DND-41 (cell line): Measurements from ENCODE around the gene GLT6D1.

Experiments
- ATAC-seq: fragments of 200-7000 bp; cut with Tn5 transposase; 3 replicates; pipeline ENCODE4 v1.9.1; 2021; ENCODE audit warnings: low read depth; ENCODE audit not compliant: insufficient read depth
- DNase-seq: peaks from one replicate; pipeline ENCODE4 v3.0.0-alpha.2; 2020
- H2AFZ ChIP-seq: 2 replicates; pipeline ENCODE4 v1.6.0; 2012; ENCODE audit warnings: low read depth, low read length
- H3K27ac ChIP-seq: 2 replicates; pipeline ENCODE4 v1.5.1; 2012; ENCODE audit warnings: low read length, inconsistent platforms
- H3K27me3 ChIP-seq: fragments of 200-600 bp; sonication (generic); 2 replicates; pipeline ENCODE4 v1.6.0; 2012; ENCODE audit warnings: low read length, mild to moderate bottlenecking, inconsistent platforms; ENCODE audit not compliant: insufficient read depth, poor library complexity
- H3K36me3 ChIP-seq: 2 replicates; pipeline ENCODE4 v1.5.1; 2012; ENCODE audit warnings: low read length, inconsistent platforms; ENCODE audit not compliant: insufficient read depth
- H3K4me1 ChIP-seq: 2 replicates; pipeline ENCODE4 v1.5.1; 2012; ENCODE audit warnings: mild to moderate bottlenecking, low read length; ENCODE audit not compliant: insufficient read depth
- H3K4me2 ChIP-seq: 2 replicates; pipeline ENCODE4 v1.6.0; 2012; ENCODE audit warnings: mild to moderate bottlenecking, moderate library complexity, low read length, inconsistent platforms; ENCODE audit not compliant: insufficient read depth
- H3K4me3 ChIP-seq, 2 experiments: fragments of 200-600 bp in 1 of 2; shearing (Covaris generic) in 1 of 2; 2 replicates each; pipeline ENCODE4 v1.5.1; 2012 to 2016; ENCODE audit warnings: inconsistent platforms in 2 of 2, low read length in 2 of 2, mild to moderate bottlenecking in 2 of 2, low read depth in 1 of 2, moderate library complexity in 1 of 2
- H3K79me2 ChIP-seq: 2 replicates; pipeline ENCODE4 v1.6.0; 2012; ENCODE audit warnings: low read length, inconsistent platforms; ENCODE audit not compliant: insufficient read depth
- H3K9ac ChIP-seq: 2 replicates; pipeline ENCODE4 v1.6.0; 2012; ENCODE audit warnings: low read depth, mild to moderate bottlenecking, inconsistent platforms, low read length, moderate library complexity
- H3K9me3 ChIP-seq: 2 replicates; pipeline ENCODE4 v1.5.1; 2012; ENCODE audit warnings: low read length, moderate library complexity, mild to moderate bottlenecking, inconsistent platforms; ENCODE audit not compliant: insufficient read depth, severe bottlenecking
- H4K20me1 ChIP-seq: 2 replicates; pipeline ENCODE4 v1.6.0; 2012; ENCODE audit warnings: low read length; ENCODE audit not compliant: insufficient read depth
- EZH2 ChIP-seq: IDR thresholded peaks from 3 replicates; pipeline ENCODE4 v1.6.1; 2012; ENCODE audit warnings: borderline replicate concordance, low read depth, mild to moderate bottlenecking, moderate library complexity, low read length, inconsistent platforms; ENCODE audit not compliant: severe bottlenecking
- TF ChIP-seq, protein P1 (sequence below): IDR thresholded peaks from 2 replicates; pipeline ENCODE4 v1.5.1; 2012; ENCODE audit warnings: borderline replicate concordance, low read length, moderate library complexity, mild to moderate bottlenecking; ENCODE audit not compliant: poor library complexity, severe bottlenecking; ENCODE audit errors: extremely low read depth

Gene GLT6D1

GRCh38 chr9:135607401-135608293 is 31.7 kb downstream of the GLT6D1 start:
- Histone ChIP-seq H3K4me3 (no peak overlapping the region), H3K27me3 (no peaks in the 10 kb centered on the region), H3K79me2 (no peaks in the 10 kb centered on the region), H3K9ac (no peak overlapping the region), H3K4me2 (no peak overlapping the region), H2AFZ (no peak overlapping the region), H3K9me3 (no peaks in the 10 kb centered on the region), H4K20me1 (no peaks in the 10 kb centered on the region), H3K4me1 (no peaks in the 10 kb centered on the region), H3K36me3 (no peaks in the 10 kb centered on the region), H3K27ac (no peak overlapping the region)
- ATAC-seq (no peak), DNase-seq (no peak)
- no peak for TF ChIP-seq EZH2
- TF ChIP-seq, protein P1, sequence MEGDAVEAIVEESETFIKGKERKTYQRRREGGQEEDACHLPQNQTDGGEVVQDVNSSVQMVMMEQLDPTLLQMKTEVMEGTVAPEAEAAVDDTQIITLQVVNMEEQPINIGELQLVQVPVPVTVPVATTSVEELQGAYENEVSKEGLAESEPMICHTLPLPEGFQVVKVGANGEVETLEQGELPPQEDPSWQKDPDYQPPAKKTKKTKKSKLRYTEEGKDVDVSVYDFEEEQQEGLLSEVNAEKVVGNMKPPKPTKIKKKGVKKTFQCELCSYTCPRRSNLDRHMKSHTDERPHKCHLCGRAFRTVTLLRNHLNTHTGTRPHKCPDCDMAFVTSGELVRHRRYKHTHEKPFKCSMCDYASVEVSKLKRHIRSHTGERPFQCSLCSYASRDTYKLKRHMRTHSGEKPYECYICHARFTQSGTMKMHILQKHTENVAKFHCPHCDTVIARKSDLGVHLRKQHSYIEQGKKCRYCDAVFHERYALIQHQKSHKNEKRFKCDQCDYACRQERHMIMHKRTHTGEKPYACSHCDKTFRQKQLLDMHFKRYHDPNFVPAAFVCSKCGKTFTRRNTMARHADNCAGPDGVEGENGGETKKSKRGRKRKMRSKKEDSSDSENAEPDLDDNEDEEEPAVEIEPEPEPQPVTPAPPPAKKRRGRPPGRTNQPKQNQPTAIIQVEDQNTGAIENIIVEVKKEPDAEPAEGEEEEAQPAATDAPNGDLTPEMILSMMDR, result no peak

GRCh38 chr9:135606885-135607259 is 32.5 kb downstream of the GLT6D1 start:
- TF ChIP-seq EZH2, result no peak
- H3K4me1 ChIP-seq, result no peaks in the 10 kb centered on the region
- no peak overlapping the region for H3K4me2 ChIP-seq
- no peak for ATAC-seq
- H3K9me3 ChIP-seq, result no peaks in the 10 kb centered on the region
- H3K27me3 ChIP-seq, result no peaks in the 10 kb centered on the region
- no peaks in the 10 kb centered on the region for H4K20me1 ChIP-seq
- H2AFZ ChIP-seq, result no peak overlapping the region
- H3K9ac ChIP-seq, result no peak overlapping the region
- no peaks in the 10 kb centered on the region for H3K36me3 ChIP-seq
- no peak overlapping the region for H3K27ac ChIP-seq
- no peak for DNase-seq
- H3K79me2 ChIP-seq, result no peaks in the 10 kb centered on the region
- H3K4me3 ChIP-seq, result no peak overlapping the region

GRCh38 chr9:135605238-135605781 is 34.0 kb downstream of the GLT6D1 start:
- no peaks in the 10 kb centered on the region for H3K36me3 ChIP-seq
- peaks cover 2% of the 10 kb centered on the region for H3K27me3 ChIP-seq
- no peaks in the 10 kb centered on the region for H4K20me1 ChIP-seq
- H3K9ac ChIP-seq, result no peak overlapping the region
- H3K79me2 ChIP-seq, result no peaks in the 10 kb centered on the region
- no peaks in the 10 kb centered on the region for H3K4me1 ChIP-seq
- no peak for ATAC-seq
- H3K9me3 ChIP-seq, result no peaks in the 10 kb centered on the region
- H3K27ac ChIP-seq, result no peak overlapping the region
- no peak overlapping the region for H3K4me2 ChIP-seq
- H3K4me3 ChIP-seq, result no peak overlapping the region
- DNase-seq, result no peak
- H2AFZ ChIP-seq, result no peak overlapping the region
- TF ChIP-seq EZH2, result no peak
- TF ChIP-seq, protein P1, result no peak

DNA sequence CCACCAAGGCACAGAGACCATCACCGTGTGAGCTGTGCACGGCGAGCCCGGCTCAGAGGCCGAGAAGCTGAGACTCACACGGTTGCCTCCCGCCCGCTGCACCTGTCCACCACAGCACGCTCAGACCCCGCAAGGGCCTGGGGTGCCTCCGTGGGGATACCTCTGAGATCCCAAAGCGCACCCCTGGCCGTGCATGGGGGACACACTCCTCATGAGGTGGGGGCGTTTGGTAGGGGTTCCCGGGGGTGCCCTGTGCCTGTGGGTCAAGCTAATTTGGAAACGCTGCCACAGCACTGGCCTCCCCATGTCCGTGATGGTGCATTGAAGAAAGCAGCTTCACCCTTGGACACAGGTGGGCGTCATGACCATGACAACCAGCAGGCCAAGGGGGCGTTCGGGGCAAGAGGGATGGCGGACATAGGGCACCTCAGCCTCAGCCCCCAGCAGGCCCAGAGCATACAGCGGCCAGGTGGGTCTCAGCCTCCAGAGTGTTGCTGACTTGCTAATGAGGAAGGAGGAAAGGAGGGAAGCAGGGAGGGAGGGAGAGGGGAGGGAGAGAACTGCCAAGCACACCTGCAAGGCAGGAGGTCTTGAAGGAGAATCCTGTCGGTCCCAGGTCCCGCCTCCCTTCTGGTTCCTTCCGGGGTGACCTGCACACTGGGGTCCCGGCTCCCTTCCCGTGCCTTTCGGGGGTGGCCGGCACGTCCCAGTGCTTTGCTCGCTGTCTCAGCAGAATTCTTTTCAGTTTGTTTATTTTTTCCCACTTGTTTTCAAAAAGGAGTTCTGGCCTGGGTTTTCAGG is 34.7 kb downstream of the GLT6D1 start:
- TF ChIP-seq, protein P1, result no peak
- no peak for TF ChIP-seq EZH2
- ATAC-seq (no peak), DNase-seq (no peak)
- Histone ChIP-seq H3K9ac (no peak overlapping the region), H3K79me2 (no peaks in the 10 kb centered on the region), H4K20me1 (no peaks in the 10 kb centered on the region), H3K27ac (no peak overlapping the region), H3K27me3 (peaks cover 6% of the 10 kb centered on the region), H3K4me3 (no peak overlapping the region), H3K9me3 (no peaks in the 10 kb centered on the region), H2AFZ (no peak overlapping the region), H3K36me3 (no peaks in the 10 kb centered on the region), H3K4me1 (no peaks in the 10 kb centered on the region), H3K4me2 (no peak overlapping the region)
